HCT116 (cell line): ENCODE measurements around the gene SDHAF4. TPM values are rescaled to one million over a fixed set of nuclear protein-coding genes. Genes with fewer than 3 reads are reported as not detected.

Source experiments
- ATAC-seq: fragments of 200-7000 bp; cut with Tn5 transposase; 2 replicates; pipeline ENCODE4 v1.9.1; 2020; ENCODE audit warnings: mild to moderate bottlenecking, moderate library complexity
- BruUV-seq: library from RNA; stranded (reverse); fragments of 400-500 nt; replicated peaks from 2 replicates; lab custom pipeline; 2021; lab: Mats Ljungman, UMichigan
- CTCF ChIA-PET: fragments of 300-600 bp; sonication (Branson Sonifier 250); formaldehyde crosslinking; loops from one replicate; lab custom pipeline; 2021; ENCODE audit warnings: antibody characterized with exemption; lab: Charles Lee
- POLR2A ChIA-PET: fragments of 300-600, 350-600 bp; sonication (Branson Sonifier 250); formaldehyde crosslinking; loops from one replicate; lab custom pipeline; 2021; ENCODE audit warnings: antibody characterized with exemption; lab: Charles Lee
- RAD21 ChIA-PET, 2 experiments: fragments of 300-600 bp; sonication (Branson Sonifier 250); formaldehyde crosslinking; loops; one replicate each; lab custom pipeline; 2023; ENCODE audit warnings: low total read pairs in 2 of 2; ENCODE audit not compliant: uncharacterized antibody in 2 of 2, unreplicated experiment in 2 of 2, low non-redundant PET in 1 of 2; lab: Charles Lee
- DNase-seq: peaks from one replicate; pipeline ENCODE4 v3.0.0-alpha.2; 2010; ENCODE audit warnings: low read depth, low spot score
- H2AFZ ChIP-seq: fragments of 200-600 bp; shearing (Covaris generic), sonication (generic); 2 replicates; pipeline ENCODE4 v1.6.1; 2017; ENCODE audit warnings: low read depth, mixed run types, mixed read lengths, antibody characterized with exemption, low read length; ENCODE audit not compliant: poor library complexity, severe bottlenecking
- H3K27ac ChIP-seq: 2 replicates; pipeline ENCODE4 v1.5.1; 2012; ENCODE audit warnings: low read depth, low read length
- H3K27me3 ChIP-seq: fragments of 200-600 bp; sonication (generic); 2 replicates; pipeline ENCODE4 v1.6.1; 2016; ENCODE audit warnings: mixed run types, low read length, mixed read lengths; ENCODE audit not compliant: insufficient read depth
- H3K36me3 ChIP-seq, 2 experiments: fragments of 200-500 bp in 1 of 2; fragments of 200-600 bp in 1 of 2; sonication (Bioruptor generic) in 1 of 2; sonication (generic) in 1 of 2; 2 replicates each; pipeline versions ENCODE4 v1.5.1 to v1.6.1; 2014 to 2016; ENCODE audit warnings: low read length in 2 of 2, inconsistent platforms in 1 of 2, mixed read lengths in 1 of 2, mixed run types in 1 of 2; ENCODE audit not compliant: insufficient read depth in 2 of 2, control insufficient read depth in 1 of 2
- H3K4me1 ChIP-seq, 2 experiments: fragments of 200-600 bp in 1 of 2; sonication (generic) in 1 of 2; 2 replicates each; pipeline versions ENCODE4 v1.5.1 to v1.6.1; 2012 to 2017; ENCODE audit warnings: low read length in 2 of 2, inconsistent platforms in 1 of 2, mild to moderate bottlenecking in 1 of 2, mixed read lengths in 1 of 2, mixed run types in 1 of 2, moderate library complexity in 1 of 2; ENCODE audit not compliant: insufficient read depth in 2 of 2, control insufficient read depth in 1 of 2
- H3K4me2 ChIP-seq: fragments of 200-600 bp; sonication (generic); 2 replicates; pipeline ENCODE4 v1.6.1; 2017; ENCODE audit warnings: mixed run types, low read length, mixed read lengths
- H3K4me3 ChIP-seq, 2 experiments: fragments of 200-600 bp in 1 of 2; sonication (generic) in 1 of 2; replicated peaks in 1 of 2; 2 replicates each; pipeline ENCODE4 v1.5.1; 2011 to 2016; ENCODE audit warnings: low read length in 2 of 2, control low read depth in 1 of 2, low read depth in 1 of 2, mild to moderate bottlenecking in 1 of 2, mixed read lengths in 1 of 2, mixed run types in 1 of 2
- H3K79me2 ChIP-seq: fragments of 200-600 bp; sonication (generic); 2 replicates; pipeline ENCODE4 v1.6.1; 2017; ENCODE audit warnings: mild to moderate bottlenecking, mixed run types, low read length, moderate library complexity, mixed read lengths; ENCODE audit not compliant: insufficient read depth
- H3K9ac ChIP-seq: fragments of 200-600 bp; sonication (generic); 2 replicates; pipeline ENCODE4 v1.6.1; 2016; ENCODE audit warnings: low read length, mixed read lengths
- H3K9me2 ChIP-seq: fragments of 200-600 bp; sonication (generic), shearing (Covaris generic); 2 replicates; pipeline ENCODE4 v1.6.1; 2017; ENCODE audit warnings: mixed run types, mild to moderate bottlenecking, moderate library complexity; ENCODE audit not compliant: insufficient read depth
- H3K9me3 ChIP-seq, 2 experiments: fragments of 200-500 bp in 1 of 2; fragments of 200-600 bp in 1 of 2; sonication (Bioruptor generic) in 1 of 2; sonication (generic) in 1 of 2; 2 replicates each; pipeline ENCODE4 v1.6.1; 2014 to 2017; ENCODE audit warnings: low read length in 2 of 2, mixed read lengths in 2 of 2, inconsistent platforms in 1 of 2, low read depth in 1 of 2, mild to moderate bottlenecking in 1 of 2, mixed run types in 1 of 2, moderate library complexity in 1 of 2; ENCODE audit not compliant: control insufficient read depth in 1 of 2, insufficient read depth in 1 of 2
- H4K20me1 ChIP-seq: fragments of 200-600 bp; sonication (generic), shearing (Covaris generic); 2 replicates; pipeline ENCODE4 v1.6.1; 2017; ENCODE audit warnings: mixed run types, mild to moderate bottlenecking, moderate library complexity; ENCODE audit not compliant: insufficient read depth
- CBX3 ChIP-seq: IDR thresholded peaks from 2 replicates; pipeline ENCODE4 v1.6.1; 2012; ENCODE audit warnings: low read depth
- CEBPB ChIP-seq: IDR thresholded peaks from 2 replicates; pipeline ENCODE4 v1.6.1; 2012; ENCODE audit warnings: low read depth
- EGR1 ChIP-seq: IDR thresholded peaks from 2 replicates; pipeline ENCODE4 v1.6.1; 2012; ENCODE audit warnings: low read depth
- EZH2 ChIP-seq: fragments of 200-600 bp; sonication (generic); IDR thresholded peaks from 2 replicates; pipeline ENCODE4 v1.6.1; 2017; ENCODE audit warnings: antibody characterized with exemption, mixed run types
- EZH2phosphoT487 ChIP-seq: fragments of 200-600 bp; IDR thresholded peaks from 2 replicates; pipeline ENCODE4 v1.6.1; 2018; ENCODE audit warnings: antibody characterized with exemption, borderline replicate concordance
- JUND ChIP-seq: IDR thresholded peaks from 2 replicates; pipeline ENCODE4 v1.6.1; 2012
- POLR2A ChIP-seq: IDR thresholded peaks from 2 replicates; pipeline ENCODE4 v1.7.0; 2011; ENCODE audit warnings: borderline replicate concordance; ENCODE audit not compliant: insufficient read depth, insufficient read length; ENCODE audit errors: extremely low read depth
- POLR2AphosphoS5 ChIP-seq: IDR thresholded peaks from 2 replicates; pipeline ENCODE4 v1.6.1; 2011; ENCODE audit warnings: mild to moderate bottlenecking, low read depth, low read length, moderate library complexity
- RAD21 ChIP-seq: IDR thresholded peaks from 2 replicates; pipeline ENCODE4 v1.6.1; 2012; ENCODE audit warnings: low read depth, mild to moderate bottlenecking
- SP1 ChIP-seq: IDR thresholded peaks from 2 replicates; pipeline ENCODE4 v1.6.1; 2012; ENCODE audit warnings: low read depth
- SRF ChIP-seq: IDR thresholded peaks from 2 replicates; pipeline ENCODE4 v1.6.1; 2012; ENCODE audit warnings: low read depth
- TCF7L2 ChIP-seq: IDR thresholded peaks from 2 replicates; pipeline ENCODE4 v1.7.0; 2011; ENCODE audit warnings: borderline replicate concordance, inconsistent platforms; ENCODE audit not compliant: insufficient read depth, insufficient read length; ENCODE audit errors: extremely low read depth
- ZFX ChIP-seq: fragments of 450-650 bp; IDR thresholded peaks from 2 replicates; pipeline ENCODE4 v1.6.1; 2017
- ZNF274 ChIP-seq: fragments of 200-500 bp; sonication (Bioruptor generic); IDR thresholded peaks from 2 replicates; pipeline ENCODE4 v1.6.1; 2014; ENCODE audit warnings: mild to moderate bottlenecking, low read depth, low read length, inconsistent platforms
- intact Hi-C: fragments of 100-400 bp; cut with micrococcal nuclease; formaldehyde crosslinking; loops from 2 replicates; pipeline ENCODE4 v1.10.0; 2022
- total RNA-seq: library from RNA; stranded (reverse); gene quantifications from one replicate; pipeline ENCODE4 v1.2.1, GENCODE V29; 2021; ENCODE audit not compliant: unreplicated experiment
- TF ChIP-seq, protein P1 (sequence below): IDR thresholded peaks from 2 replicates; pipeline ENCODE4 v1.6.1; 2012; ENCODE audit warnings: low read depth
- TF ChIP-seq, protein P2 (sequence below): IDR thresholded peaks from 2 replicates; pipeline ENCODE4 v1.6.1; 2012
- TF ChIP-seq, protein P3 (sequence below): IDR thresholded peaks from 2 replicates; pipeline ENCODE4 v1.6.1; 2011; ENCODE audit warnings: mild to moderate bottlenecking, low read length, moderate library complexity; ENCODE audit not compliant: insufficient replicate concordance; ENCODE audit errors: extremely low read depth
- TF ChIP-seq, protein P4 (sequence below), 3 experiments: fragments of 200-600 bp in 1 of 3; sonication (generic) in 1 of 3; IDR thresholded peaks in 2 of 3; conservative IDR thresholded peaks in 1 of 3; 2 replicates each; pipeline ENCODE4 v1.5.1; 2012 to 2017; ENCODE audit warnings: low read depth in 2 of 3, low read length in 2 of 3, antibody characterized with exemption in 1 of 3, borderline replicate concordance in 1 of 3, control low read depth in 1 of 3, mild to moderate bottlenecking in 1 of 3, mixed read lengths in 1 of 3, mixed run types in 1 of 3, moderate library complexity in 1 of 3; ENCODE audit not compliant: insufficient read depth in 1 of 3

SDHAF4 gene
- total RNA-seq, 1 experiment from 2014 or later: 8.9 TPM

DNA sequence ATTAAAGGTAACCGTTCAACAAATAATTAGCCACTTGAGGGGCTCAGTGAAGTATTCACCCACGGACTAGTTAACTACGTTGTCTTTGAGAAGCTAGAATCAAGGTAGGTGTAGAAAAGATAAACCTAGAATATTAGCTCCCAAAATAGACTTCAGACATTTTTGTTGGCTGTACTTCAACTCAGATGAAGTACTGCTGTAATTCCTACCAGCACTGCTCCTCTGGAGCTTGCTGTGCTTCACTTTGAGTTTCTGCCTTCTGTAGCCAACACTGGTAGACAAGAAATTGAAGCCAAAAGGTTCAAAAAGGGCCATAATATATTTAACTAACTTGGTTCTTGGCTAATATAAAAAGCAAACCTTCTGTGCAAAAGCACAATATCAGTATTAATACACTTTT lies 18.8 kb upstream of the SDHAF4 start:
- intact Hi-C loops: loop anchor here (1.0 to 2.0 kb wide), 2 partner anchors 139 to 336 kb away; no protein-coding TSS in a partner anchor
- ChIA-PET CTCF (interaction anchor here (0.9 to 2.4 kb wide), 3 partner anchors 19 to 408 kb away, joined by 3 to 10 read pairs (median 8); partner anchors contain the start of gene SDHAF4), POLR2A (no interaction called here)

More for the DNA sequence above, 18.8 kb upstream of the SDHAF4 start:
- no peaks in the 10 kb centered on the region for H3K36me3 ChIP-seq
- TF ChIP-seq SP1 (no peak), TCF7L2 (no peak), JUND (no peak), EGR1 (no peak), POLR2AphosphoS5 (no peak), EZH2 (no peak), RAD21 (no peak), SRF (no peak), ZFX (no peak), EZH2phosphoT487 (no peak), POLR2A (no peak), ZNF274 (no peak), CBX3 (no peak), CEBPB (no peak)
- TF ChIP-seq, protein P1, sequence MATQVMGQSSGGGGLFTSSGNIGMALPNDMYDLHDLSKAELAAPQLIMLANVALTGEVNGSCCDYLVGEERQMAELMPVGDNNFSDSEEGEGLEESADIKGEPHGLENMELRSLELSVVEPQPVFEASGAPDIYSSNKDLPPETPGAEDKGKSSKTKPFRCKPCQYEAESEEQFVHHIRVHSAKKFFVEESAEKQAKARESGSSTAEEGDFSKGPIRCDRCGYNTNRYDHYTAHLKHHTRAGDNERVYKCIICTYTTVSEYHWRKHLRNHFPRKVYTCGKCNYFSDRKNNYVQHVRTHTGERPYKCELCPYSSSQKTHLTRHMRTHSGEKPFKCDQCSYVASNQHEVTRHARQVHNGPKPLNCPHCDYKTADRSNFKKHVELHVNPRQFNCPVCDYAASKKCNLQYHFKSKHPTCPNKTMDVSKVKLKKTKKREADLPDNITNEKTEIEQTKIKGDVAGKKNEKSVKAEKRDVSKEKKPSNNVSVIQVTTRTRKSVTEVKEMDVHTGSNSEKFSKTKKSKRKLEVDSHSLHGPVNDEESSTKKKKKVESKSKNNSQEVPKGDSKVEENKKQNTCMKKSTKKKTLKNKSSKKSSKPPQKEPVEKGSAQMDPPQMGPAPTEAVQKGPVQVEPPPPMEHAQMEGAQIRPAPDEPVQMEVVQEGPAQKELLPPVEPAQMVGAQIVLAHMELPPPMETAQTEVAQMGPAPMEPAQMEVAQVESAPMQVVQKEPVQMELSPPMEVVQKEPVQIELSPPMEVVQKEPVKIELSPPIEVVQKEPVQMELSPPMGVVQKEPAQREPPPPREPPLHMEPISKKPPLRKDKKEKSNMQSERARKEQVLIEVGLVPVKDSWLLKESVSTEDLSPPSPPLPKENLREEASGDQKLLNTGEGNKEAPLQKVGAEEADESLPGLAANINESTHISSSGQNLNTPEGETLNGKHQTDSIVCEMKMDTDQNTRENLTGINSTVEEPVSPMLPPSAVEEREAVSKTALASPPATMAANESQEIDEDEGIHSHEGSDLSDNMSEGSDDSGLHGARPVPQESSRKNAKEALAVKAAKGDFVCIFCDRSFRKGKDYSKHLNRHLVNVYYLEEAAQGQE: no peak
- TF ChIP-seq, protein P2, sequence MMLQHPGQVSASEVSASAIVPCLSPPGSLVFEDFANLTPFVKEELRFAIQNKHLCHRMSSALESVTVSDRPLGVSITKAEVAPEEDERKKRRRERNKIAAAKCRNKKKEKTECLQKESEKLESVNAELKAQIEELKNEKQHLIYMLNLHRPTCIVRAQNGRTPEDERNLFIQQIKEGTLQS: no peak
- TF ChIP-seq, protein P3, sequence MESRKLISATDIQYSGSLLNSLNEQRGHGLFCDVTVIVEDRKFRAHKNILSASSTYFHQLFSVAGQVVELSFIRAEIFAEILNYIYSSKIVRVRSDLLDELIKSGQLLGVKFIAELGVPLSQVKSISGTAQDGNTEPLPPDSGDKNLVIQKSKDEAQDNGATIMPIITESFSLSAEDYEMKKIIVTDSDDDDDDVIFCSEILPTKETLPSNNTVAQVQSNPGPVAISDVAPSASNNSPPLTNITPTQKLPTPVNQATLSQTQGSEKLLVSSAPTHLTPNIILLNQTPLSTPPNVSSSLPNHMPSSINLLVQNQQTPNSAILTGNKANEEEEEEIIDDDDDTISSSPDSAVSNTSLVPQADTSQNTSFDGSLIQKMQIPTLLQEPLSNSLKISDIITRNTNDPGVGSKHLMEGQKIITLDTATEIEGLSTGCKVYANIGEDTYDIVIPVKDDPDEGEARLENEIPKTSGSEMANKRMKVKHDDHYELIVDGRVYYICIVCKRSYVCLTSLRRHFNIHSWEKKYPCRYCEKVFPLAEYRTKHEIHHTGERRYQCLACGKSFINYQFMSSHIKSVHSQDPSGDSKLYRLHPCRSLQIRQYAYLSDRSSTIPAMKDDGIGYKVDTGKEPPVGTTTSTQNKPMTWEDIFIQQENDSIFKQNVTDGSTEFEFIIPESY: no peak
- TF ChIP-seq, protein P4, sequence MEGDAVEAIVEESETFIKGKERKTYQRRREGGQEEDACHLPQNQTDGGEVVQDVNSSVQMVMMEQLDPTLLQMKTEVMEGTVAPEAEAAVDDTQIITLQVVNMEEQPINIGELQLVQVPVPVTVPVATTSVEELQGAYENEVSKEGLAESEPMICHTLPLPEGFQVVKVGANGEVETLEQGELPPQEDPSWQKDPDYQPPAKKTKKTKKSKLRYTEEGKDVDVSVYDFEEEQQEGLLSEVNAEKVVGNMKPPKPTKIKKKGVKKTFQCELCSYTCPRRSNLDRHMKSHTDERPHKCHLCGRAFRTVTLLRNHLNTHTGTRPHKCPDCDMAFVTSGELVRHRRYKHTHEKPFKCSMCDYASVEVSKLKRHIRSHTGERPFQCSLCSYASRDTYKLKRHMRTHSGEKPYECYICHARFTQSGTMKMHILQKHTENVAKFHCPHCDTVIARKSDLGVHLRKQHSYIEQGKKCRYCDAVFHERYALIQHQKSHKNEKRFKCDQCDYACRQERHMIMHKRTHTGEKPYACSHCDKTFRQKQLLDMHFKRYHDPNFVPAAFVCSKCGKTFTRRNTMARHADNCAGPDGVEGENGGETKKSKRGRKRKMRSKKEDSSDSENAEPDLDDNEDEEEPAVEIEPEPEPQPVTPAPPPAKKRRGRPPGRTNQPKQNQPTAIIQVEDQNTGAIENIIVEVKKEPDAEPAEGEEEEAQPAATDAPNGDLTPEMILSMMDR (IDR thresholded peaks at IDR 0.05 in 2 of 3, conservative IDR thresholded peaks at IDR 0.05 in 1 of 3; ENCODE audit: borderline replicate concordance in 1 of 3, insufficient read depth in 1 of 3, low read depth in 2 of 3, low read length in 2 of 3): no peak
- TF ChIP-seq, all 23 proteins: peak for 0
- RAD21 ChIA-PET: no interaction called here
- Histone ChIP-seq H3K27me3 (no peaks in the 10 kb centered on the region), H3K4me1 (no peaks in the 10 kb centered on the region), H3K9ac (no peak overlapping the region), H3K9me2 (no peaks in the 10 kb centered on the region), H4K20me1 (no peaks in the 10 kb centered on the region), H3K9me3 (no peaks in the 10 kb centered on the region), H3K4me2 (no peak overlapping the region), H3K79me2 (no peaks in the 10 kb centered on the region), H3K4me3 (no peak overlapping the region), H2AFZ (no peak overlapping the region), H3K27ac (no peak overlapping the region)
- BruUV-seq: no TSS peak
- no peak for ATAC-seq
- DNase-seq: no peak
